Uterine smooth muscle cell (primary cell): Measurements from ENCODE around the gene CCDC7. TPM values are rescaled to one million over a fixed set of nuclear protein-coding genes. Genes with fewer than 3 reads are reported as not detected.

ENCODE experiments used
- total RNA-seq: library from RNA; depleted of rRNA; stranded (reverse); fragments of >200 nt; gene quantifications from 2 replicates; pipeline ENCODE4 v1.2.3, GENCODE V29; 2014

Gene CCDC7
- total RNA-seq = 8.7 and 10.7 TPM in 2 replicates

DNA sequence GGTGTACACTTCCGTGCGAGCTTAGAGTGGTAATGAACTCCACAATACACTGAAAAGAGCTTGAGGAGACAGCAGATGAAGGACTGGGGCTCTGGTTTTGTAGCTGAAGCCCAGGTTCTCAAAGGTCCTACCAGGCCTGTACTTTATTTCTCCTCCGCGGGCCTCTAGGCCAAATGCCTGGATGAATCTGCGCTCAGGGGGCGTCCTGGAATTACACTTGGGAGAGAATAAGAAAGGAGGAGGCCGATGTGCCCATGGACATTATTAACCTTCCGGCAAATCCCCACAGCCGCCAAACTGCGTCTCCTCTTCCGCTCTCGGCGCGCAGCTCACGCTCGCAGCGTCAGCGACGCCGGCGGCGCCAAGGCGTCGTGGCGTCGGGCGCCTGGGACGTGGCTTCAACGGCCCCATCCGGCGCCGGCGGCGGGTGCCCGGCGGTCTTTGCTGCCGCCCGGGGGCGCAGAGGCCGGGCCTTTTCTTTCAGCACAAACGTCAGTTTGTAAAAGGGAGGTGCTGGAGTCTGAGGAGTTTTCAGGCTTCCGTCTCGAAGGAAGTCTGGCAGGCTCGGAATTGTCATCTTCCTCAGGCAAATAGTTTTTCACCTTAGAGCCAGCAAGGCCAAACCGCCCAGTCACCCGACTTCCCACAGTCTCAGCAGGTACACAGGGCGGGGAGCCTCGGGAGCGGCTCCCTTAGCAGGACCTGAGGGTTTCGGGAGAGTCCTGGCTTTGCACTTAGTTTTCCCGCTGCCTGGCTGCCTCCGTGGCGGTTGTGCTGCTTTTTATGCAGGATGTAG lies at the start of gene CCDC7:
CCDC7 (plus strand) TSS at position 401 of the 796 bp plus-strand sequence. CDS start 5,503 bp downstream, outside the sequence.

Other genes starting within 250 kb of the CCDC7 start
- 21.0 and 22.0 TPM in 2 replicates for gene EPC1, start 99.0 kb upstream of the CCDC7 start, total RNA-seq